Endothelial cell of umbilical vein (primary cell): ENCODE results near the gene AEBP1. TPM values are rescaled to one million over a fixed set of nuclear protein-coding genes. Genes with fewer than 3 reads are reported as not detected.

Experiments
- BruUV-seq: library from RNA; stranded (reverse); fragments of 400-500 nt; replicated peaks from 2 replicates; lab custom pipeline; 2021; lab: Mats Ljungman, UMichigan
- CTCF ChIA-PET: fragments of 300-600, 350-600 bp; sonication (Branson Sonifier 250); formaldehyde crosslinking; loops from one replicate; lab custom pipeline; 2021; ENCODE audit warnings: antibody characterized with exemption, inconsistent platforms; lab: Charles Lee
- POLR2A ChIA-PET: fragments of 300-600, 350-600 bp; sonication (Branson Sonifier 250); formaldehyde crosslinking; loops from one replicate; lab custom pipeline; 2021; ENCODE audit warnings: antibody characterized with exemption, inconsistent platforms; lab: Charles Lee
- DNase-seq: peaks from one replicate; pipeline ENCODE4 v3.0.0-alpha.2; 2011; ENCODE audit warnings: low read depth, low spot score
- FAIRE-seq: peaks from 2 replicates; lab custom pipeline; 2011; peaks lifted over from hg19 to GRCh38; lab: Jason Lieb, UNC
- H2AFZ ChIP-seq: 2 replicates; pipeline ENCODE4 v1.6.0; 2012; ENCODE audit warnings: low read depth, low read length, control low read depth, inconsistent platforms
- H3K27ac ChIP-seq: 2 replicates; pipeline ENCODE4 v1.5.1; 2011; ENCODE audit warnings: low read depth, mild to moderate bottlenecking, control low read depth, low read length, moderate library complexity; ENCODE audit not compliant: insufficient read depth
- H3K27me3 ChIP-seq, 2 experiments: 2 replicates each; pipeline versions ENCODE4 v1.6.0 to v1.6.1; 2011; ENCODE audit warnings: low read length in 2 of 2, mixed read lengths in 1 of 2; ENCODE audit not compliant: control insufficient read depth in 2 of 2, insufficient read depth in 2 of 2
- H3K36me3 ChIP-seq, 2 experiments: 2 replicates in 1 of 2; 3 replicates in 1 of 2; pipeline ENCODE4 v1.5.1; 2011; ENCODE audit warnings: low read length in 2 of 2, mild to moderate bottlenecking in 1 of 2, moderate library complexity in 1 of 2; ENCODE audit not compliant: control insufficient read depth in 2 of 2, insufficient read depth in 2 of 2; ENCODE audit errors: extremely low read depth in 1 of 2
- H3K4me1 ChIP-seq: 3 replicates; pipeline ENCODE4 v1.5.1; 2011; ENCODE audit warnings: mild to moderate bottlenecking, low read length; ENCODE audit not compliant: control insufficient read depth, insufficient read depth; ENCODE audit errors: extremely low read depth
- H3K4me2 ChIP-seq: 2 replicates; pipeline ENCODE4 v1.6.1; 2011; ENCODE audit warnings: low read length, control low read depth, mixed read lengths; ENCODE audit not compliant: insufficient read depth
- H3K4me3 ChIP-seq, 3 experiments: fragments of 200-600 bp in 1 of 3; sonication (generic), shearing (Covaris generic) in 1 of 3; replicated peaks in 1 of 3; 2 replicates each; pipeline ENCODE4 v1.5.1; 2011 to 2016; ENCODE audit warnings: control low read depth in 3 of 3, low read length in 3 of 3, mild to moderate bottlenecking in 2 of 3, inconsistent platforms in 1 of 3, low read depth in 1 of 3, moderate library complexity in 1 of 3; ENCODE audit not compliant: insufficient read depth in 1 of 3
- H3K79me2 ChIP-seq: 2 replicates; pipeline ENCODE4 v1.6.0; 2012; ENCODE audit warnings: low read length, inconsistent platforms; ENCODE audit not compliant: control insufficient read depth, insufficient read depth
- H3K9ac ChIP-seq: replicated peaks from 2 replicates; pipeline ENCODE3; 2011; ENCODE audit warnings: low read length, control low read depth; ENCODE audit not compliant: insufficient read depth; ENCODE audit errors: extremely low read depth
- H3K9me1 ChIP-seq: replicated peaks from 3 replicates; pipeline ENCODE4 v1.6.0; 2011; ENCODE audit warnings: mild to moderate bottlenecking, low read length; ENCODE audit not compliant: control insufficient read depth, insufficient read depth; ENCODE audit errors: extremely low read depth
- H3K9me3 ChIP-seq: replicated peaks from 2 replicates; pipeline ENCODE4 v1.5.1; 2012; ENCODE audit warnings: low read length, inconsistent platforms; ENCODE audit not compliant: control insufficient read depth, insufficient read depth
- H4K20me1 ChIP-seq: replicated peaks from 2 replicates; pipeline ENCODE3; 2011; ENCODE audit warnings: mild to moderate bottlenecking, low read length; ENCODE audit not compliant: control insufficient read depth, insufficient read depth; ENCODE audit errors: extremely low read depth
- CTCF ChIP-seq, 2 donors: IDR thresholded peaks; 1 replicate in 1 of 2; 2 replicates in 1 of 2; pipeline ENCODE4 v1.5.1; 2011; ENCODE audit warnings: low read length in 2 of 2, mild to moderate bottlenecking in 2 of 2, moderate library complexity in 2 of 2, control low read depth in 1 of 2, inconsistent platforms in 1 of 2, low read depth in 1 of 2; ENCODE audit not compliant: insufficient read depth in 1 of 2; ENCODE audit errors: extremely low read depth in 1 of 2
- EZH2 ChIP-seq: IDR thresholded peaks from 2 replicates; pipeline ENCODE4 v1.6.1; 2012; ENCODE audit warnings: borderline replicate concordance, low read depth, mild to moderate bottlenecking, moderate library complexity, low read length, inconsistent platforms; ENCODE audit not compliant: severe bottlenecking
- FOS ChIP-seq: IDR thresholded peaks from 2 replicates; pipeline ENCODE4 v1.6.1; 2011; ENCODE audit warnings: mild to moderate bottlenecking, low read length, moderate library complexity, borderline replicate concordance; ENCODE audit not compliant: insufficient read depth
- GATA2 ChIP-seq: IDR thresholded peaks from 2 replicates; pipeline ENCODE4 v1.7.0; 2011; ENCODE audit warnings: low read depth, mild to moderate bottlenecking, moderate library complexity, mixed read lengths, low read length; ENCODE audit not compliant: insufficient read length, insufficient read depth
- JUN ChIP-seq: IDR thresholded peaks from 2 replicates; pipeline ENCODE4 v1.6.1; 2011; ENCODE audit warnings: borderline replicate concordance, low read depth; ENCODE audit not compliant: insufficient read length, insufficient read depth
- MAX ChIP-seq: IDR thresholded peaks from 2 replicates; pipeline ENCODE4 v1.6.1; 2011; ENCODE audit not compliant: insufficient read depth, insufficient read length
- MYC ChIP-seq: IDR thresholded peaks from one replicate; pipeline ENCODE4 v1.6.1; 2011; ENCODE audit warnings: mild to moderate bottlenecking, low read depth, low read length
- POLR2A ChIP-seq: IDR thresholded peaks from 2 replicates; pipeline ENCODE4 v1.6.1; 2012; ENCODE audit warnings: low read depth, mild to moderate bottlenecking, control low read depth, low read length
- POLR2AphosphoS5 ChIP-seq: IDR thresholded peaks from 2 replicates; pipeline ENCODE4 v1.6.1; 2012; ENCODE audit warnings: low read depth, mild to moderate bottlenecking, control low read depth, low read length, moderate library complexity; ENCODE audit not compliant: insufficient read depth
- dilution Hi-C: fragments of 300-500 bp; cut with MboI; formaldehyde crosslinking; loops from one replicate; pipeline ENCODE4 v1.15.0; 2019; ENCODE audit warnings: low sequenced_read_pairs; ENCODE audit not compliant: extremely low pct_ligation_motif_present
- intact Hi-C: fragments of 100-400 bp; cut with micrococcal nuclease; formaldehyde crosslinking; loops from one replicate; pipeline ENCODE4 v1.10.0; 2022
- polyA plus RNA-seq, 4 experiments: library from polyadenylated mRNA; depleted of rRNA in 3 of 4; stranded (reverse) in 3 of 4; unstranded in 1 of 4; fragments of >200 nt; gene quantifications; 2 replicates each; pipeline versions ENCODE4 v1.2.1 to v1.2.3, GENCODE V29; 2011 to 2012; ENCODE audit warnings: missing spikeins in 1 of 4
- total RNA-seq: library from RNA; stranded (reverse); gene quantifications from 2 replicates; pipeline ENCODE4 v1.2.3, GENCODE V29; 2021

The AEBP1 gene
- total and polyA plus RNA-seq, 2 donors (not counting 3 experiments of a cell fraction or from before 2014, with no cell fraction given), result 20.6 to 48.0 TPM

DNA sequence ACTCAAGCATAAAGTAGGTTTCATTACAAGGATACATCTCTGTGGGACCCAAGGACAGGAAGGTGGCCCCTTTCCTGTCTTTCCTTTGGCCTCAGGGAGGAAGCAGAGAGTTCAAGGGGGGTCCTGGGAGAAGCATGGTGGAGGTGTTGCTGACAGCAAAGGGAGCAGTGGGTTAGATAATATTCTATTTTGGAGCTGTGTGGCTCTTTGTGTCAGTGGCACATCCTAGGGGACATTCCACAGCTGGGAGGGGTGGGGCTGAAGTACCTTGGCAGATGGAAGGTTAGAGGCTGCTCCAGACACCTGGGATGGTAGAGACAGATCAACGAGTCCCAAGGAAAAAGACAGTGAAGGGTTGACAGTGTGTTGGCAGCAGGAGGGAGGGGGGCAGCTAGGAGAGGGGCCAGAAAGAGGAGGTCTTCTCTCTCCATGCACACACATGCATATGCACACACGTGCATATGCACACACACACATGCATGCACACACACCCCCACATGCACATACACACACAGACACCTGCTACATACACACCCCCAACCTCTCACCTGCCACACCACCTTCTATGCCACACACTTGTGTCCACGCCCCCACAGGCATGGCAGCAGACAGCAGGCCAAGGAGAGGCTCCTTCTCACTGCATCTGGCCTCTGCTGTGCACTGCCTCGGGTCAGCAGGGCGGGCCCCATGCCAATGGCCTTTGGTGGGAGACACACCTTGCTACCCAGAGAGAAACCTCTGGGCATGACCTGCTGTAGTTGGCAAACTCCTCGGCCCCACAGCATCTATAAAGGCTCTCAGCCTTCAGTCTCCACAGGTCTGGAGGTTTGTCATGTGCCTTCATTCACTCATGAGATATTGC, 24.8 kb downstream of the AEBP1 start:
- no peak overlapping the region for H3K4me3 ChIP-seq
- TF ChIP-seq EZH2 (no peak), POLR2A (no peak), JUN (no peak), CTCF (IDR thresholded peaks at IDR 0.05; ENCODE audit: extremely low read depth in 1 of 2, insufficient read depth in 1 of 2, low read depth in 1 of 2, low read length in 2 of 2) (no peak), GATA2 (no peak), FOS (no peak), MAX (no peak), MYC (no peak), POLR2AphosphoS5 (no peak)
- no TSS peak for BruUV-seq
- DNase-seq, result no peak
- H3K9me3 ChIP-seq, result no peaks in the 10 kb centered on the region
- intact Hi-C loops (no loop called here), dilution Hi-C loops (no loop called here)
- H4K20me1 ChIP-seq, result no peaks in the 10 kb centered on the region
- peaks cover 0 to 1% of the 10 kb centered on the region in 2 experiments for H3K27me3 ChIP-seq
- H3K4me1 ChIP-seq, result peaks cover 3% of the 10 kb centered on the region
- no peak overlapping the region for H3K27ac ChIP-seq
- no peak overlapping the region for H2AFZ ChIP-seq
- no peak overlapping the region for H3K4me2 ChIP-seq
- H3K79me2 ChIP-seq, result no peaks in the 10 kb centered on the region
- H3K9me1 ChIP-seq, result no peaks in the 10 kb centered on the region
- H3K36me3 ChIP-seq, result no peaks in the 10 kb centered on the region
- POLR2A ChIA-PET, result no interaction called here
- no peak overlapping the region for H3K9ac ChIP-seq
- CTCF ChIA-PET, result no interaction called here
- no peak for FAIRE-seq
